ENCODE data around the gene TFAM. TPM values are rescaled to one million over a fixed set of nuclear protein-coding genes. Genes with fewer than 3 reads are reported as not detected.

The TFAM gene
- total and polyA plus RNA-seq, 2 of the 8 experiments (the other 6 are each of a cell fraction or from before 2014, with no cell fraction given): 29.3 to 97.3 TPM

- Histone ChIP-seq H4K5ac (ENCODE audit: insufficient read length, low read depth, low read length) (no peak overlapping the region), H2AFZ (ENCODE audit: low read length) (no peak overlapping the region), H3K23ac (ENCODE audit: insufficient read length) (no peak overlapping the region), H2BK5ac (ENCODE audit: low read depth, low read length) (no peak overlapping the region), H3K36me3 (ENCODE audit: control insufficient read depth in 2 of 4, insufficient read depth in 4 of 4, low read length in 3 of 4) (peaks cover 2 to 11% (median 3%) of the 10 kb centered on the region in 4 experiments; a peak in 2 of 8 replicates), H3K27ac (ENCODE audit: low read depth, low read length) (no peak overlapping the region), H3K14ac (ENCODE audit: insufficient read length) (no peak overlapping the region), H2BK20ac (ENCODE audit: low read length) (no peak overlapping the region), H2BK120ac (replicated peaks; ENCODE audit: low read depth, low read length) (no peak overlapping the region), H3K79me1 (ENCODE audit: low read depth, low read length) (no peaks in the 10 kb centered on the region; the same call in 1 of the 2 replicates), H3K18ac (ENCODE audit: extremely low read depth, low read length) (no peak overlapping the region), H3K9me3 (ENCODE audit: insufficient read depth in 2 of 2, low read depth in 1 of 2, low read length in 1 of 2) (no peaks in the 10 kb centered on the region), H4K20me1 (replicated peaks in 1 of 2; ENCODE audit: control insufficient read depth in 1 of 2, insufficient read depth in 2 of 2, low read length in 2 of 2) (peaks cover 0 to 3% of the 10 kb centered on the region in 2 experiments), H3K4me1 (replicated peaks in 1 of 4; ENCODE audit: control insufficient read depth in 3 of 4, insufficient read depth in 4 of 4, low read length in 3 of 4) (no peaks in the 10 kb centered on the region; a peak in 1 of 7 replicates), H3K27me3 (replicated peaks in 1 of 4; ENCODE audit: control insufficient read depth in 3 of 4, extremely low read depth in 1 of 4, insufficient read depth in 3 of 4, low read length in 3 of 4) (no peaks in the 10 kb centered on the region), H3K79me2 (ENCODE audit: control insufficient read depth in 1 of 2, insufficient read depth in 2 of 2, low read length in 2 of 2) (peaks cover 0 to 28% of the 10 kb centered on the region in 2 experiments; a peak in 2 of 4 replicates), H2BK12ac (ENCODE audit: low read depth, low read length) (no peak overlapping the region), H4K8ac (ENCODE audit: extremely low read depth, insufficient read depth, low read length) (no peak overlapping the region), H2AK5ac (ENCODE audit: low read depth, low read length) (no peak overlapping the region), H3K9ac (replicated peaks in 1 of 4; ENCODE audit: extremely low read depth in 1 of 4, low read depth in 3 of 4, low read length in 3 of 4) (no peak overlapping the region), H4K91ac (replicated peaks; ENCODE audit: insufficient read length, low read length) (no peak overlapping the region), H3K4me2 (ENCODE audit: insufficient read depth in 1 of 2, low read depth in 2 of 2, low read length in 2 of 2) (no peak overlapping the region), H3K56ac (replicated peaks; ENCODE audit: insufficient read length, low read depth, low read length) (no peak overlapping the region), H2BK15ac (ENCODE audit: low read length) (no peak overlapping the region), H3K4ac (replicated peaks; ENCODE audit: insufficient read length, low read depth, low read length) (no peak overlapping the region), H3K23me2 (ENCODE audit: low read depth, low read length) (no peaks in the 10 kb centered on the region), H3K4me3 (ENCODE audit: extremely low read depth in 1 of 4, insufficient read depth in 2 of 4, low read depth in 3 of 4, low read length in 4 of 4) (no peak overlapping the region)
- ChIA-PET POLR2A (ENCODE audit: partially characterized antibody) (no interaction called here), CTCF (ENCODE audit: partially characterized antibody) (interaction anchor here (0.8 to 1.2 kb wide), 2 partner anchors 55 to 105 kb away, joined by 3 read pairs; no protein-coding TSS in a partner anchor)
- 93% methylated on average over 3 of the region's 3 CpGs; no CpG with 5 or more reads in 1 of the 2 experiments for WGBS, 2 experiments (ENCODE audit: extremely low coverage in 1 of 2, insufficient coverage in 1 of 2, insufficient read length in 1 of 2, insufficient replicate concordance in 2 of 2, low coverage in 1 of 2, low lambda C conversion rate in 2 of 2, missing lambda C conversion rate in 1 of 2)
- FAIRE-seq (no peak), DNase-seq (ENCODE audit: low read depth in 1 of 2, low spot score in 2 of 2) (no peak)
- no peak for TF ChIP-seq ASH2L (IDR thresholded peaks at IDR 0.05; ENCODE audit: low read length)
- no peak for TF ChIP-seq SP2 (IDR thresholded peaks at IDR 0.05; ENCODE audit: low read length)
- TF ChIP-seq FOSL1 (IDR thresholded peaks at IDR 0.05; ENCODE audit: insufficient read depth, low read depth, low read length): no peak
- TF ChIP-seq RBBP5 (IDR thresholded peaks at IDR 0.05; ENCODE audit: borderline replicate concordance, low read depth, low read length): no peak
Measured at GRCh38 chr10:58359541-58359940, 25.7 kb upstream of the TFAM start.

All from H1 (cell line).